ENCODE data around the gene DOC2B. TPM values are rescaled to one million over a fixed set of nuclear protein-coding genes. Genes with fewer than 3 reads are reported as not detected.
"Not testable (repeated sequence)": the region's sequence is repeated elsewhere in the genome, so short reads cannot be mapped to it uniquely, and the experiment has no call there.

The DOC2B gene
- polyA plus RNA-seq, 4 donors = 54.8 to 99.1 (median 80.3) TPM

- not testable (repeated sequence) for DNase-seq (ENCODE audit: low read depth in 4 of 4, low spot score in 2 of 4)
Measured at GRCh38 chr17:168614-169013, 12.8 kb downstream of the DOC2B start.

- no peak for DNase-seq (ENCODE audit: low read depth in 4 of 4, low spot score in 2 of 4)
Measured at GRCh38 chr17:165939-166338, 15.5 kb downstream of the DOC2B start.

DNA sequence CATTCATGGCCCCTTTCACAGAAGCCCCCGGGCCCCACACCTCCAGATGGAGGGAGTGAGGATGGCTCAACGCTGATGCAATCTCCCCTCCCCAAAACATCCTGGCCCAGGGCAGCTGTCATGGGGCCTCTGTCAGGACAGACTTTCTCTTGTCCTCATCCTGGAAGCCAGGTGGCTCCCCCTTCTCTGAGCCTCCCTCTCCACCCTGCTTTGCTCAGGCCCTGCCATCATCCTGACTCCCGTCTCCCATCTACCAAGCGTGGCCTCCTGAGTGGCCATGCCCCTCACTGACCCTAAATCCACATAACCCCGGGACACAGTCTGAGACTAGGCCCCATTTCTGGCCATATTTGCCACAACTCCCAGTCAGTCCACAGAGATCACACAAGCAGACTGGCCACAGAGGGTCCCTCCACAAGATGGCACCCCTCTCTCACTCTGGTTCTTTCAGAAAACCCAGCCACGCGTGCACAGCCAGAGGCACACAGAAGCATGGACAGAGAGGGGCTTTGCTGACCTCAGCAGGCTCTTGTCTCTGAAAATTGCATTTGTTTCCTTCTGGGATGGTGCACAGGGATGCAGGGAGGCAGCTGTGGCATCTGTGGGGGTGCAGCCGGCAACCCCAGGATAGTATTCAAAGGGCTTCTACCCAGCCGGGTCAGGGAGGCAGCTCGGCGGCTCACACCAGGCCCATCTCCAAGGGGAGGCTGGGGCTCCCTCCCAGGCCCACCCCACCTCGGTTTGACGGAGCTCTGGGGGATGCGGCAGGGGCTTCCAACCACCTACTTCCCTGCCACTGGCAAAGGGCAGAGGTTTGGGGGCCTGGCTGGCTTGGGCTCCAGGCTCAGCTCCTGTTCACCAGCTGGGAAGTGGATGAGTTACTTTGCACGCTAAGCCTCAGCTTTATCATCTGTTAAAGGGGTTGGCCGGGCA, 16.9 kb downstream of the DOC2B start:
- no peak for DNase-seq (ENCODE audit: low read depth in 4 of 4, low spot score in 2 of 4)

DNA sequence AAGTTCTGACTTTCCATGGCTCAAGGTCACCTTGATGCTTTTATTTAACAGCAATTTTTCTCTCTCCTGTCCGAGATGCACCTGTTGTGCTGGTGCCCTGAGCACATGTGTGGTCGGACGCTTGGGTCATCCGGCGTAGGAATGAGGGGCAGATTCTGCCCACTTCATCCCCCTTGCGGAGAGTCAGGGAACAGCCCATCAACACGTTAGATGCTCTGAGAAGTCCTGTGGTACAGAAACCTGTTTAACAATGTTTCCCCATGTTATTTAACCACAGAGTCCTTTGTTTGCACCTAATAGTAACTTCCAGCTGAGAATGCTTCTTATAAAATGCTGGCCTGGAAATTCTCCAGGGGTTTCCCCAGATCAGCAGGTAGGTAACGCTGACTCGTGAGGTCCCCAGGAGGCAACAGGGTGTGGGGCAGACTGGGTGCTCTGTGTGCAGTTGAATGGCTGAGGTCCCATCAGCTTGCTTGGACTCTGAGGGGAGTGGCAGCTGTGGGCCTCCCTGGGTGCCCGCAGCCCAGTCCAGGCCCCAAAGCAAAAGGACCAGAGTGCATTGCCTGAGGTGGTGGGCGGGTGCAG, 17.8 kb downstream of the DOC2B start:
- DNase-seq (ENCODE audit: low read depth in 4 of 4, low spot score in 2 of 4) = no peak

- no peak for DNase-seq (ENCODE audit: low read depth in 4 of 4, low spot score in 2 of 4)
Measured at GRCh38 chr17:162689-163088, 18.8 kb downstream of the DOC2B start.

DNA sequence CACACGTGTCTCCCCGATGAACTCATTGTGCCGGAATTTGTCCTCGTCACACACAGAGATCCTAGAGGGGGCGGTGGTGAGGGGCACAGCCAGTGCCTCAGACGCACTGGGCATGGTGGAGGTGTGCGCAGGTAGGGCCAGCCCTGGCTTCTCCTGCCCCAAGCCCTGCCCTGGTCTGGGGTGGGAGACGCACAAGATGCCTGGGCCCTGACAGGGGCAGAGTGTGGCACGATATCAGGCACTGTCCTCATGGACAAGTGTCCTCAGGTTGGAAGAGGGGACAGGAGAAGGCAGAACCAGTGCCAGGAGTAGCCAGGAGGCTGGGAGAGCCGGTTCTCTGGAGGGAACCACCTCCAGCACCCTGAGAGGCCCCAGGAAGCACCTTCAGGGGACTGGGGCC, 20.0 kb downstream of the DOC2B start:
- DNase-seq (ENCODE audit: low read depth in 4 of 4, low spot score in 2 of 4) = no peak

DNA sequence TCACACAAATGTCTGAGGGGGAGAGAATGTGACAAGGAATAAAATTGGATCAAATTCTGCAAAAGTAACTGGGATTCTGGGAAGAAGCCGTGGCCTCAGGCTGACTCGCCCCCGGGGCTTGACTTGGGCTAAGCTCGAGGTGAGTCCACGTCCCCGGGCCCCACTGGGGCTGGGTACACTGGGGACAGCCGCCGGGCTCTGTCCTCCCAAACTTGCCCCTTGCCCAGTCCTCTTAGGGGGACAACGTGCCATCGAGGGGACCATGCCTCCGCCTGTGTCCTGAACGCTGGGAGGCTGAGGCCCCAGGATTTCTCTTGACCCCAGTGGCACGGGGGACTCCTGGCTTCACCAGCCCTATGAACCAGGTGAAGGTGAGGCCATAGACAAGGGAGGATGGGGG, 21.1 kb downstream of the DOC2B start:
- DNase-seq (ENCODE audit: low read depth in 4 of 4, low spot score in 2 of 4) = no peak

DNA sequence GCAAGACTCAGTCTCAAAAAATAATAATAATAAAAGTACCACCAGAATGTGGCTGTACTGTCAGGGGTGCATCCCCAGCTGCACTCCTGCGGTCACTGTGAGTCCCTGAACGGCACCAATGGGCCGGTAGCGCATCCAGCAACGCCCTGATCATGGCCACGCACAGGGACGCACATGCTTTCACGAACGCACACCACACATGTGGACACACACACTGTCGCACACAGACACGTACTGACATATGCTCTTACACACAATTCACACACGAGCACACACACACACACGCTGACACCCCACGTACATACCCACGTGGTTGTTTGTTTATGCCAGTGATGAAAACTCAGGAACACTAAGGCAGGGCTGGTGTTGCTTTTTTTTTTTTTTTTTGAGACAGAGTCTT, 21.8 kb downstream of the DOC2B start:
- DNase-seq (ENCODE audit: low read depth in 4 of 4, low spot score in 2 of 4) = no peak

GRCh38 chr17:158379-158778, 23.1 kb downstream of the DOC2B start:
- no peak for DNase-seq (ENCODE audit: low read depth in 4 of 4, low spot score in 2 of 4)

DNA sequence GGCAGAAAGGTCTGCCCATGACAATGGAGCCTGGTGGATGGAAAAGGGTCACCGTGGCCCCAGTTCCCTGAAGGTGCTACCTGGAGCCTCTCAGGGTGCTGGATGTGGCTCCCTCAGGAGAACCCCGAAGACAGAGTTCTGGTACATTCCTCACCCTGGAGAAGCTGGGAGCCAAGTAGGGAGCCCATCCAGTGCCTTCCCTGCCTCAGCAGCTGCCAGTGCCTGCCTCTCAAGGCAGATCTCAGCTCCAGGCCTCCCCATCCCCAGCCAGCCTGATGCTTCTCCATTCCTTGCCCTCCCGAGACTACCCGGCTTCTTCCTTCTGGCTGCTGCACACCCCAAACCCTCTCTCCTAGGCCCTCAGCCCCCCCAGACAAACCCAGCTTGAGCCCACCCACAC, 23.5 kb downstream of the DOC2B start:
- no peak for DNase-seq (ENCODE audit: low read depth in 4 of 4, low spot score in 2 of 4)

- no peak for DNase-seq (ENCODE audit: low read depth in 4 of 4, low spot score in 2 of 4)
Measured at GRCh38 chr17:156946-157345, 24.5 kb downstream of the DOC2B start.

DNA sequence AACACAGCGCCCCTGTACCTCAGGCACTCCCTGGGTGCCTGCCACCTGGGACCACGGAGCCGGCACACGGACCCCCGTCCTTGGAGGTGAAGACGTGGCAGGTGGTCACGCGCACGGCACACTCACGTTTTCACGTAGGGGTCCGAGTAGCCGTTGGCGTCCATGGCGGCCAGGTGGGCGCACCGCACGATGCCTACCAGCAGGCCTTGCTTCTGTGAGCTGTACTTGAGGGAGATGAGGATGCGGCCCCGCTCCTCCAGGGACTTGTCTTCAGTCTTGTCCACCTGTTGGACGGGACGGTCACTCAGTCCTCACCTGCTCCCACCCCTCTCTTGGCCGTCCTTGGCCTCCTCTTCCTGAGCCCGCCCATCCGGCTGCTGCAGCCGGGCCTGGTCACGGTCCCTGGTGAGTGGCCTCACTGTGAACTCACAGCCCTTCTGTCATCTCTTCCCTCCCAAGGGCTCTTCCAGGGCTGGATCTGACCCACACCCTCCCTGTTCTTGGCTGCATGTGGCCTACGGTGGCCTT, 25.3 kb downstream of the DOC2B start:
- DNase-seq (ENCODE audit: low read depth in 4 of 4, low spot score in 2 of 4) = no peak

DNA sequence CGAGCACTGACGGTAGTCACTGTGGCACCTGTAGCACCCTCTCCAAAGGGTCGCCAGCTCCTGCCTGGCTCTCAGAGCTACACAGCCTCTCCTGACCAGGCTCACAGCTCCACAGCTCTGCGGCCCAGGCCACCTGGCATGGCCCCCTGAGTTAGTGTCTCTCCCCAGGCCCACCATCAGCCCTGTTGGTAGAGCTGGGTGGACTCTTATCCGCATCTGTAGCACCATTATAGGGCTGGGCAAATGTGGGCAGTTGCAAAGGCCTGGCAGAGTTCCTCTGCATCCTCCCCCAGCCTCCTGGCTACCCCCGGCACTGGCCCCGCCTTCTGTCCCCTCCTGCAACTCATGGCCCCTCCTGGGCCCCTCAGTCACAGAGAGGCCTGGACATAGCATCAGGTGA, 25.9 kb downstream of the DOC2B start:
- DNase-seq (ENCODE audit: low read depth in 4 of 4, low spot score in 2 of 4) = no peak

DNA sequence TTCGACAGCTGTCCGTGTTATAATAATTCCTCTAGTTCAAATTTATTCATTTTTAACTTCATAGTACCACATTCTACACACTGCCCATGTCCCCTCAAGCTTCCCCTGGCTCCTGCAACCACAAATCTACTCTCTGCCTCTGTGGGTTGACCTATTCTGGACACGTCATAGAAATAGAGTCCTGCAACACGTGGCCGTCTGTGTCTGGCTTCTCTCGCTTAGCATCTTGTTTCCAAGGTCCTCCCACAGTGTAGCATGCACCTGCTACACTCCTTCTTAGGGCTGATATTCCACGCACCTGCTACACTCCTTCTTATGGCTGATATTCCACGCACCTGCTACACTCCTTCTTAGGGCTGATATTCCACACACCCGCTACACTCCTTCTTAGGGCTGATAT, 27.6 kb downstream of the DOC2B start:
- DNase-seq (ENCODE audit: low read depth in 4 of 4, low spot score in 2 of 4) = no peak

DNA sequence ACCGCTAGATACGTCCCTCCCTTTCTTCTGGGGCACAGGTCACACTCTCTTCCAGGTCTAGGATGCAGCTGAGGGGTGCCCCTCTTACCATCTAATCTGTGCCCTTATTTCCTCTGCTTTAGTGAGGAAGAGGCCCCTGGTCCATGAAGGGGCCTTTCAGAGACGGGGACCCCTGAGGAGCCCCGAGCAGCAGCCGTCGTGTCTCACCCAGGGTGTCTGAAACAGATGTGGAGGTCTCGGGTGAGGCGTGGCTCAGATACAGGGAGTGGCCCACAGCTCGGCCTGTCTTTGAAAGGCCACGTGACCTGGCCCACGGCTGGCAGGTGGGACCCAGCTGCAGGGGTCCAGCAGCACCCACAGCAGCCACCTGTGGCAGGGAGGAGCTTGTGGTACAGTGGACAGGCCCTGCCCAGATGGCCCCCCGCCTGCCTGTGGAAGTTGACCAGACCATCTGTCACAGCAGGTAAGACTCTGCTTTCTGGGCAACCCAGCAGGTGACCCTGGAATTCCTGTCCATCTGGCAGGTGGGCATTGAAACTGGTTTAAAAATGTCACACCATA, 28.5 kb downstream of the DOC2B start:
- no peak for DNase-seq (ENCODE audit: low read depth in 4 of 4, low spot score in 2 of 4)

- no peak for DNase-seq (ENCODE audit: low read depth in 4 of 4, low spot score in 2 of 4)
Measured at GRCh38 chr17:151886-152859, 29.3 kb downstream of the DOC2B start.

DNA sequence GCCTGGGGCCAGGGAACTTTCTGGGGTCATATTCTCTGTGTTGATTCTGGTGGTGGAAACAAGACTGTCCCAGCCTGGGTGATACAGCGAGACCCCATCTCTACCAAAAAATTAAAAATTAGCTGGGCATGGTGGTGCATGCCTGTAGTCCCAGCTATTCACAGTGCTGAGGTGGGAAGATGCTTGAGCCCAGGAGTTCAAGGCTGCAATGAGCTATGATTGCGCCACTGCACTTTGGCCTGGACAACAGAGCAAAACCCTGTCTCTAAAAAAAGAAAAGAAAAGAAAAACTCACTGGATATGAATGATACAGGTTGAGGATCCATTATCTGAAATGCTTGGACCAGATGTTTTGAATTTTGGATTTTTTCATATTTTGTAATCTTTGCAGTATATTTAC, 30.4 kb downstream of the DOC2B start:
- DNase-seq (ENCODE audit: low read depth in 4 of 4, low spot score in 2 of 4) = no peak

DNA sequence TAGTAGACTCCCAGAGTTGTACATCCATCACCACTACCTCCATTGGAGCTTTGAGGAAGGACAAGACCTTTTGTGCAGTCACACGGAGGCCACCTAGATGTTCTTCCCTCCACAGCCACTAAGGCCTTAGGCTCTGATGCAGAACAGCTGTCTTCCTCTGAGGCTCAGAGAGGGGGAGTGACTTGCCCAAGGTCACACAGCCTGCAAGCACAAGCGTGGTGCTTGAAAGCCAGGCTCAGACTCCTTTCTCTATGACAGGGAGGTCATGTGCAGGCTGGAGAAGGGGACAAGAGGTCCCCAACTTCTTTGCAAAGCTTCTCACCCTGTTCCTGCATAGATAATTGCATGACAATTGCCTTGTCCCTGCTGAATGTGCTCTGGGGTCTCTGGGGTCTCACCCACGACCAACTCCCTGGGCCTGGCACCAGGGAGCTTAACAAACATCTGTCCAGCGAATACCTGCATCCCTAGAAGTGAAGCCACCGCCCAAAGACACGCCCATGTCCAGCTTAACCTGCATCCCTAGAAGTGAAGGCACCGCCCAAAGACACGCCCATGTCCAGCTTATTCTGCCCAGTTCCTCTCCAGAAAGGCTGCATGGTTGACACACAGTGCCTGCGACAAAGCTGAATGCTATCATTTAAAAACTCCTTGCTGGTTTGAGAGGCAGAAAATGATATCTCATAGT, 31.4 kb downstream of the DOC2B start:
- no peak for DNase-seq (ENCODE audit: low read depth in 4 of 4, low spot score in 2 of 4)

DNA sequence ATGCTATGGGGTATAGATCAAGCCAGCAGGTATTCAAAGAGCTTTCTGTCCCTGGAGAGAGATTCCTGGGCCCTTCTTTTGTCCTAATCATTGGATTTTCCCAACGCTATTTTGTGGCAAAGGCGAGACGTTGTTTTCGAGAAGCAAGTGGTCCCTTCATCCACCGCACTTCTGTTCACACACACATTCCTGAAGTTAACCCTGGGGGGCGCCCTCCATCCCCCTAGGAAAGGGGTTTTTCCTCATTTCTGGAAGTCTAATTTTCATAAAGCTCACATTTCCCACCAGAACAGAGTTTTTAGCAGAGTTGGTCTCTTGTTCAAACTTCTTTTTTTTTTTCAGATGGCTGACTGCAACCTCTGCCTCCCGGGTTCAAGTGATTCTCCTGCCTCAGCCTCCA, 32.2 kb downstream of the DOC2B start:
- no peak for DNase-seq (ENCODE audit: low read depth in 4 of 4, low spot score in 2 of 4)

DNA sequence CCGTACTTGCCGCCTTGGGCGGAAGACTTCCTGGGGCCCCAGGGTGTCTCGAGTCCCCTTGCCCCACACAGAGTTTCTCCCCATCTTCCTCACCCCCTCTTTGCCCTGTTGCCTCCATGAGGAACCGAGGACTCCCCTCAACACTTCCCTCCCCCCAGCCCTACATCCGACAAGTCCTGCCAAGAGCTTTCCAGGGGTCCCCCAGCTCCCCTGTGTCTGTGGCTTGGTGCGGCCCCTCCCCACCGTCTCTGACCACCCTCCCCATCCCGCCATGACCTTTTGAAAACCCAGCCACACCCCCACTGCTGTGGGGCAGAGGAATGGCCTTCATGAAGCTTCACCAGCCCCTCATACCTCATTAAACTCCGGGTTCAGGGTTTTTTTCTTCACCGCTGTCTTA, 32.7 kb downstream of the DOC2B start:
- DNase-seq (ENCODE audit: low read depth in 4 of 4, low spot score in 2 of 4) = no peak

Data from left renal cortex interstitium (tissue), 4 donors.